ENCODE measurements around the gene VAMP2. TPM values are rescaled to one million over a fixed set of nuclear protein-coding genes. Genes with fewer than 3 reads are reported as not detected.

VAMP2 gene
- polyA plus RNA-seq, 1 donor = 95.0 TPM

DNA sequence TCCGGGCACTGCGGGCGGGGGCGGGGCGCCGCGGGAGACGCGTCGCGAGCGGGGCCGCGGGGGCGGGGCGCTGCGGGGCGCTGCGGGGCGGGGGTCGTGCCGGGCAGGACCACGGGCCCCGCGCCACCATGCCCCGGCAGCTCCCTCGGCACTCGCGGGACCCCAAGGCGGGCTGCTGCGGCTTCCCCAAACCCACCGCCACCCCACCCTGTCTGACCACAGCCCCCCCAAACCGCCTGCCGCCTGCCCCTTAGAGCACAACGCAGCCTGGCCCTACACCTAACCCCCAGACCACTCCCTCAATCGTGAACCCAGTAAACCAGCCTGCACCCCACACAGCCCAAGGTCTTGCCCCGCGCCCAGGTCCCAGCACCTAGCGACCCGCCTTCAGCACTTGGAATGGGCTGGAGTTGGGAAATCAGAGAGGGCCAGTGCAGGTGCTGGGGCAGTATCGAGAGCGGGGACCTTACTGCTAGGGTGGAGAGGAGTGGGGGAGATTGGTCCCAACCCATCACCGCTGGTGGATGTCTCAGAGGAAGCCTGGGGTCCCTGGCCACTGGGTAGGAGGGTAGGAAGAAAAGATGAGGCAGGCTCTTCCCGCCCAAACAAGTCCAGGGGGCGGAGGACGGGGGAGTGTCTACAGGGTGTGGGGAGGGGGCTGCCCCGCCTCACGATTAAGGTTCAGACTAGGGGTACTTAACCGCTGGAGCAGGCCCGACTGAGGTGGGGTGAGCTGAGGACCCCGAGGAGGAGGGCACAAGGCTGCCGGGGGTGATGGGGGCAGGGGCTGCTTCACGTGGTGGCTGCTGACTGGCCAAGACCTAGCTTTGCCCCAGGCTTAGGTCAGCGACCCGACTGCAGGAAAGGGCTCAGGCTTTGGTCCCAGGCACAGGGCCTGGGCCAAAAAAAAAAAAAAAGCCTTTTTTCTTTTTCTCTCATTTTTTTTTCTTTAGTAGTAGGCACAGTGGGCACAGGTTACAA lies 539 bp upstream of the VAMP2 start:
- no peaks in the 10 kb centered on the region for H3K27me3 ChIP-seq (ENCODE audit: control insufficient read depth, insufficient read depth, low read length)
- peak in 1 of 2 donors; percentile 63 for DNase-seq
- WGBS (ENCODE audit: insufficient coverage, low lambda C conversion rate) = no CpG with 5 or more reads among the region's 55 CpGs
- H3K27ac ChIP-seq (ENCODE audit: low read length) = peak overlapping the region; percentile 63
- H3K4me3 ChIP-seq (ENCODE audit: low read length) = peak overlapping the region; percentile 96
- no peaks in the 10 kb centered on the region for H3K9me3 ChIP-seq (ENCODE audit: control insufficient read depth, low read depth, low read length)
- H3K4me1 ChIP-seq (ENCODE audit: control insufficient read depth, insufficient read depth, low read length) = peaks cover 37% of the 10 kb centered on the region
- H3K36me3 ChIP-seq (ENCODE audit: control insufficient read depth, insufficient read depth, low read length) = peaks cover 20% of the 10 kb centered on the region

DNA sequence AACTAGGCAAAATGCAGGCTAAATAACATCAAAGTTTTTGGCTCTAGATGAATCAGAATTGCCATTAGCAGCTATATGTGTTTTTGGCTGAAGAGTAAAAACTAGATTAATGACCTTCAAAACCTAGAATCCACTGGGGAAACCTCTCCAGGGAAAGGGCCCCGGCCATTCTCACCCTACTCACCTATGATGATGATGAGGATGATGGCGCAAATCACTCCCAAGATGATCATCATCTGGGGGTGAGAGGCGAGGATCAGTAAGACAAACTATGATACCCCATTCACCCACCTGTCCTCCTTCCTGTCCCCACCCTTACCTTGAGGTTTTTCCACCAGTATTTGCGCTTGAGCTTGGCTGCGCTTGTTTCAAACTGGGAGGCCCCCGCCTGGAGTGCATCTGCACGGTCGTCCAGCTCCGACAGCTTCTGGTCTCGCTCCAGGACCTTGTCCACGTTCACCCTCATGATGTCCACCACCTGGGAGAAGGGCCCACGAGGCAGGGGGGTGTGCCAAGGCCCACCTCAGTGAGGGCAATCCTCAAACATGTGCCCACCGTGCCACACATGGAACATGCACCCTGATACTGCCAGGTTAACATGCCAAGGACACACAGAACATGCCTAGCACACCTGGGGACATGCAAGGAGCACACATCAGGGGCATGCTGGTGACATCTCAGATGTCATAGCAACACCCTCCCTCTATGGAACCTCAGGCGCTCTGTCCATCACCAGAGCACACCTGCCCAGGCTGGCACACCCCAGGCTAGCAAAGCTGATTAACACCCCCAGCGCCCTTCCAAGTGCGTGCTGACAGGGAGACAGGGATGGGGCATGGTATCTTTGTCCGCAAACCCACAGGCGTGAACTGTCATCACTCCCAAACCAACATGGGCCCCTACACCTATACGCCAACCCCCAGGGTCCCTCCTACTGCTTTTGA lies 1.2 kb downstream of the VAMP2 start:
- Histone ChIP-seq H3K27ac (ENCODE audit: low read length) (peak overlapping the region; percentile 73), H3K27me3 (ENCODE audit: control insufficient read depth, insufficient read depth, low read length) (no peaks in the 10 kb centered on the region), H3K4me1 (ENCODE audit: control insufficient read depth, insufficient read depth, low read length) (peaks cover 42% of the 10 kb centered on the region), H3K9me3 (ENCODE audit: control insufficient read depth, low read depth, low read length) (no peaks in the 10 kb centered on the region), H3K36me3 (ENCODE audit: control insufficient read depth, insufficient read depth, low read length) (peaks cover 20% of the 10 kb centered on the region), H3K4me3 (ENCODE audit: low read length) (peak overlapping the region; percentile 96)
- no peak for DNase-seq
- no CpG with 5 or more reads among the region's 19 CpGs for WGBS (ENCODE audit: insufficient coverage, low lambda C conversion rate)

DNA sequence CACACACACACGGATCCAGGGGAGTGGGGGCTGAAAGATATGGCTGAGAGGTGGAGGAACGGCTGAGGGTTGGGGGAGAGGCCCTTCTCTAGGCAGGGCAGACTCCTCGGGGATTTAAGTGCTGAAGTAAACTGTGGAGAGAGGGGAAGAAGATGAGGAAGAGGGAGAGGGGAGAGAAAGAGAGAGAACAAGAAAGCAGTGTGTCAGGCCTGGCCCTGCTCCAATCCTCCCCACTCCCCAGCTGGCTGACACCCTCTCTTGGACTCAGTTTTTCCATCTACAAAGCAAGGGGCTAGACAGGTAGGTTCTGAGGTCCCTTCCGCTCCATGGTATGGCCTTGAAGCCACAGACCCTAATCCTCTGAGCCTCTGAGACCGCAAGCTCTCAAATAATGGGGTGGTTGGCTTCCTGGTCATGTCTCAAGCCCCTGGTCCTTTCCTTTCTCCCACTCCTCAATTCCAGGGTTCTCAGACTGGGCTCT lies 2.0 kb downstream of the VAMP2 start:
- Histone ChIP-seq H3K27me3 (ENCODE audit: control insufficient read depth, insufficient read depth, low read length) (no peaks in the 10 kb centered on the region), H3K9me3 (ENCODE audit: control insufficient read depth, low read depth, low read length) (no peaks in the 10 kb centered on the region), H3K36me3 (ENCODE audit: control insufficient read depth, insufficient read depth, low read length) (peaks cover 20% of the 10 kb centered on the region), H3K4me1 (ENCODE audit: control insufficient read depth, insufficient read depth, low read length) (peaks cover 44% of the 10 kb centered on the region), H3K27ac (ENCODE audit: low read length) (peak overlapping the region; percentile 9), H3K4me3 (ENCODE audit: low read length) (no peak overlapping the region)
- no peak for DNase-seq
- no CpG with 5 or more reads among the region's 5 CpGs for WGBS (ENCODE audit: insufficient coverage, low lambda C conversion rate)

DNA sequence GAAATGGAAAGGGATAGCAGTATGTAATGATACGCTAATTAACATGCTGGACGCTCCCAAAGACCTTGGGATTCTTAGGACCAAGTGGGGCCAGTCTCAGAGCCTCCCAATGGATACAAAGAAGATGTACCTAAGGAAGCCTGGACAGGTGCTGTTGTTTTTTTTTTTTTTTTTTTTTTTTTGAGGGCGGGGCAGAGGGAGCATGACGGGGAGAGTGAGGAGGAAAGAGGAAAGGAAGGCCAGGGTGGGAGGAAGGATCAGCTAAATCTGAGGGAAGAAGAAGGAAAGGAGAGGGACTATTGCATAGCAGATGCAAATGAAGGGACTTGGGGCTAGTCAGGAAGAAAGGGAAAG lies 2.5 kb downstream of the VAMP2 start:
- DNase-seq = peak in 1 of 2 donors; percentile 1
- peaks cover 50% of the 10 kb centered on the region for H3K4me1 ChIP-seq (ENCODE audit: control insufficient read depth, insufficient read depth, low read length)
- no peak overlapping the region for H3K4me3 ChIP-seq (ENCODE audit: low read length)
- no peaks in the 10 kb centered on the region for H3K9me3 ChIP-seq (ENCODE audit: control insufficient read depth, low read depth, low read length)
- peaks cover 20% of the 10 kb centered on the region for H3K36me3 ChIP-seq (ENCODE audit: control insufficient read depth, insufficient read depth, low read length)
- WGBS (ENCODE audit: insufficient coverage, low lambda C conversion rate) = 75% methylated on average over 3 of the region's 4 CpGs
- H3K27me3 ChIP-seq (ENCODE audit: control insufficient read depth, insufficient read depth, low read length) = no peaks in the 10 kb centered on the region
- H3K27ac ChIP-seq (ENCODE audit: low read length) = no peak overlapping the region

DNA sequence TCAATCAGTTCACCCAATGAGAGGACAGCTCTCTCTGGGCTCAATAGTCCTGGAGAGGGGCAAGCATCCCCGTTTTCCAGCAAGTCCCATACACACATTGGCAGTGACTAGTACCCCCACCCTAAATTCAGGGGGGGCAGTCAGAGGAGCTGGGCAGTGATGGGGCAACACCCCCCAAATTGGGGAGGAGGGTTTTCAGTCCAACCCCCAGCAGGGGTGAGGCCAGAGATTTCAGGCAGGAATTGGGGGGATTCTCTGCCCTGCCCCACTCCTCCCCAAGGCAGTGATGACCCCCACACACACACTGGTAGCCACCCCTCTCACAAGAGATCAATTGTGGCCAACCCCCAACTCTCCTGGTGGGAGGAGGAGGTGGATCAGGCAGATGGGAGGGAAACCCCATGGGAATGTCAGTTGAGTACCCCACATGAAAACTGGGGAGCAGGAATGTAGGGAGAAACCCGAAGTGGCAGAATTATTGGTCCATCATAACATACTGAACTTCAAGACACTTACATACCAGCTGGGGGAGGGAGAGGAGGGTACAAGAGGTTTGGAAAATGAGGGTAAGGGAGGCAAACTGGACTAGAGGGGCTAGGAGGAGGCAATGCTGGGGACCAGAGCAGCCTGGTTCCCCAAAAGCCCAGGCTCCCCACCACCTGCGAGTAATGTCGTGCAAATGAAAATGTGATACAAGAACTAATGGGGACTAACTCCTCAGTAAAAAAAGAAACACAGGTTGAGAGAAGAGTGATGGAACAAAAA lies 3.1 kb downstream of the VAMP2 start:
- no peak overlapping the region for H3K27ac ChIP-seq (ENCODE audit: low read length)
- H3K4me1 ChIP-seq (ENCODE audit: control insufficient read depth, insufficient read depth, low read length) = peaks cover 52% of the 10 kb centered on the region
- WGBS (ENCODE audit: insufficient coverage, low lambda C conversion rate) = no CpG with 5 or more reads among the region's 4 CpGs
- no peaks in the 10 kb centered on the region for H3K27me3 ChIP-seq (ENCODE audit: control insufficient read depth, insufficient read depth, low read length)
- H3K4me3 ChIP-seq (ENCODE audit: low read length) = no peak overlapping the region
- peaks cover 20% of the 10 kb centered on the region for H3K36me3 ChIP-seq (ENCODE audit: control insufficient read depth, insufficient read depth, low read length)
- no peaks in the 10 kb centered on the region for H3K9me3 ChIP-seq (ENCODE audit: control insufficient read depth, low read depth, low read length)
- DNase-seq = no peak

DNA sequence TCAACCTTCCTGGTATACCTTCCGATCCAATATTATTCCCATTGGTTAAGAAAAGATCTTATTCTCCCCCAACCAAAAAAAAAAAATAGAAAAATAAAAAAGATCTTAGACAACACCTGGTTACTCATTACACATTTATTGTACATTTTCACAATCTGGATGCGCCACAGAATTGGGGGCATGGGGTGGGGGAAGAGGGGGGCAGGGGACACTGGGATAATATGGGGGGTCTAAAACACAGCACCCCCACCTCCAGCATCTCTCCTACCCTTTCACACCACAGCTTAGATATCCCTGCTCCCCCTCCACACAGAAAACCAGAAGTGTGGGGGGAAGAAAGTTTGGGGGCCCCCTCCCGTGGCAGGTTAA lies 3.7 kb downstream of the VAMP2 start:
- no peak for DNase-seq
- 0% methylated on average over 1 of the region's 3 CpGs for WGBS (ENCODE audit: insufficient coverage, low lambda C conversion rate)
- no peaks in the 10 kb centered on the region for H3K27me3 ChIP-seq (ENCODE audit: control insufficient read depth, insufficient read depth, low read length)
- no peak overlapping the region for H3K4me3 ChIP-seq (ENCODE audit: low read length)
- peak overlapping the region; percentile 76 for H3K27ac ChIP-seq (ENCODE audit: low read length)
- H3K36me3 ChIP-seq (ENCODE audit: control insufficient read depth, insufficient read depth, low read length) = peaks cover 20% of the 10 kb centered on the region
- H3K4me1 ChIP-seq (ENCODE audit: control insufficient read depth, insufficient read depth, low read length) = peaks cover 52% of the 10 kb centered on the region
- no peaks in the 10 kb centered on the region for H3K9me3 ChIP-seq (ENCODE audit: control insufficient read depth, low read depth, low read length)

DNA sequence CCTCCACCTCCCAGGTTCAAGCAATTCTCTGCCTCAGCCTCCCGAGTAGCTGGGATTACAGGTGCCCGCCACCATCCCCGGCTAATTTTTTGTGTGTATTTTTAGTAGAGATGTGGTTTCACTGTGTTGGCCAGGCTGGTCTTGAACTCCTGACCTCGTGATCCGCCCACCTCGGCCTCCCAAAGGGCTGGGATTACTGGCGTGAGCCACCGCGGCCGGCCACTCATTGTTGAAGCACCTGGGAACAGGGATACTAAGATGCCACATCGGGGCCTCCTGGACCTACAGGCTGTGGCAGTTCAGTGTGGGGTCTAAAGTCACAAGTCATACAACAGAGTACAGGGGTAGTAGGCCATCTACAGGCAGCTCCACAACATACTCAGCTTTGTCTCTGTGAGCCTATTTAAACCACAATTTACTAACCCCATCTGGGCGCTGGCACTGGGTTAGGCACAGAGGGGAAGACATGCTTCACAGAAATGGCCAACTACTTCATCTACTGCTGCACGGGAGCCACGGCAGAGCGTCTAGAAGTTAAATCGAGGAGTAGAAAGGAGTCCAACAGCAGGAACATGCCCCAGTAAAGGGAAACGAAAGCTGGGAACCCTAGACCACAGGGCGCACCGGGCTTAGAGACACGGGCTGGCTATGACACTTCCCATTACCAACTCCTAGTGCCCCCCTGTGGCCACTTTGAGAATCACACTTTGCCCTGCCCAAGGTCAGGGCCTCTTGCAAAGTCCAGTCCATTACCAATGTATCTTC lies 4.3 kb downstream of the VAMP2 start:
- no CpG with 5 or more reads among the region's 20 CpGs for WGBS (ENCODE audit: insufficient coverage, low lambda C conversion rate)
- Histone ChIP-seq H3K9me3 (ENCODE audit: control insufficient read depth, low read depth, low read length) (no peaks in the 10 kb centered on the region), H3K36me3 (ENCODE audit: control insufficient read depth, insufficient read depth, low read length) (peaks cover 20% of the 10 kb centered on the region), H3K4me1 (ENCODE audit: control insufficient read depth, insufficient read depth, low read length) (peaks cover 51% of the 10 kb centered on the region), H3K27me3 (ENCODE audit: control insufficient read depth, insufficient read depth, low read length) (no peaks in the 10 kb centered on the region), H3K27ac (ENCODE audit: low read length) (peak overlapping the region; percentile 76), H3K4me3 (ENCODE audit: low read length) (no peak overlapping the region)
- peak; percentile 94 to 96 for DNase-seq

DNA sequence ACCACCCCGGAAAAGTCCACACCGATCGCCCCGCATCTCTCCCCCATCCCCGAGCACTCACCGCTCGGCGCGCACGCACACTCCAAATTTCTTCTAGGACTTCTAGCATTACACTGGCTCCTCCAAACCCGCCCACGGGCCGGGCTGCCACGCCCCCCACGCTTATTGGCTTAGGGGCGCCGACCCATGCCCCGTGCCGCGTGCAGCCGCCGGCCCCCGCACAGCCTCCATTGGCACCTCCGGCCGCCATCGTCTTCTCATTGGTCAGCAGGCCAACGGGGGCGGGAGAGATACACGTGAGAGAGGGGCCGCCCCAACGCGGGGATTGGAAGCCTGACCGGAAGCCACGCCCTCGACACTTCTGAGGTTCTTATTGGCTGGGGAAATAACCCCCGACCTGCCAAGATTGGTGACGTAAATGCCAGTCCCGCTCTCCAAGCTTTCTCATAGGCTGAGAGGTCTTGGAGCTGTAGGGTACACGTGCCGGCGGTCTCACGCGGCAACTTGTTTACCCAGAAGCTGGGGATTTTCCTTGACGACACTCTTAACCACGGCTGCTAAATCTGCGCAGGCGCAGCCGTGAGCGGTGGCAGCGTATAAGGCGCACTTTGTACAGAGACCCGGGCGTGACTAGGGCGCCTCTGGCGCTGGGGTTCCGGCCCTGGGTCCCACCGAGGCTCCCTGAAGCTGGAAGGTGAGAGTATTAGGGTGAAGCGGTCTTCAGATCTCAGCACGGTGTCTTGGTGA lies 6.3 kb downstream of the VAMP2 start:
- DNase-seq = peak; percentile 100
- H3K4me1 ChIP-seq (ENCODE audit: control insufficient read depth, insufficient read depth, low read length) = peaks cover 60% of the 10 kb centered on the region
- peak overlapping the region; percentile 79 for H3K4me3 ChIP-seq (ENCODE audit: low read length)
- WGBS (ENCODE audit: insufficient coverage, low lambda C conversion rate) = no CpG with 5 or more reads among the region's 59 CpGs
- H3K27me3 ChIP-seq (ENCODE audit: control insufficient read depth, insufficient read depth, low read length) = no peaks in the 10 kb centered on the region
- no peaks in the 10 kb centered on the region for H3K9me3 ChIP-seq (ENCODE audit: control insufficient read depth, low read depth, low read length)
- H3K27ac ChIP-seq (ENCODE audit: low read length) = peak overlapping the region; percentile 96
- H3K36me3 ChIP-seq (ENCODE audit: control insufficient read depth, insufficient read depth, low read length) = peaks cover 18% of the 10 kb centered on the region

DNA sequence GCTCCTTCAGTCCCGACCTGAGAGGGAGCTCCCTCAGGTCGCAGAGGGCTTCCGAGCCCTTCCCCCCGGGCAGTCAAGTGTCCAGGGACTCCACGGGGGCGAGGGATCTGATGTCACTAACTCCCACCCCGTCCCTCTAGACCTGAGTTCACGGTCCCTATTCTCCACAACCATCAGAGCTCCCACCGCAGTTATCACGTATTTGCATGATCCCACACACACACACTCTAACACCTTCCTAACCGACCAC lies 6.8 kb downstream of the VAMP2 start:
- no CpG with 5 or more reads among the region's 11 CpGs for WGBS (ENCODE audit: insufficient coverage, low lambda C conversion rate)
- DNase-seq = no peak
- Histone ChIP-seq H3K4me1 (ENCODE audit: control insufficient read depth, insufficient read depth, low read length) (peaks cover 58% of the 10 kb centered on the region), H3K9me3 (ENCODE audit: control insufficient read depth, low read depth, low read length) (no peaks in the 10 kb centered on the region), H3K4me3 (ENCODE audit: low read length) (peak overlapping the region; percentile 79), H3K27me3 (ENCODE audit: control insufficient read depth, insufficient read depth, low read length) (no peaks in the 10 kb centered on the region), H3K27ac (ENCODE audit: low read length) (peak overlapping the region; percentile 89), H3K36me3 (ENCODE audit: control insufficient read depth, insufficient read depth, low read length) (peaks cover 14% of the 10 kb centered on the region)

Data from large intestine (tissue), 3 donors.